Suppressor macrophage (primary cell): Measurements from ENCODE around the gene EFHC1.

Experiments used
- DNase-seq, 4 experiments: peaks; one replicate each; pipeline ENCODE4 v3.0.0-alpha.2; 2020 to 2022

EFHC1 gene

DNA sequence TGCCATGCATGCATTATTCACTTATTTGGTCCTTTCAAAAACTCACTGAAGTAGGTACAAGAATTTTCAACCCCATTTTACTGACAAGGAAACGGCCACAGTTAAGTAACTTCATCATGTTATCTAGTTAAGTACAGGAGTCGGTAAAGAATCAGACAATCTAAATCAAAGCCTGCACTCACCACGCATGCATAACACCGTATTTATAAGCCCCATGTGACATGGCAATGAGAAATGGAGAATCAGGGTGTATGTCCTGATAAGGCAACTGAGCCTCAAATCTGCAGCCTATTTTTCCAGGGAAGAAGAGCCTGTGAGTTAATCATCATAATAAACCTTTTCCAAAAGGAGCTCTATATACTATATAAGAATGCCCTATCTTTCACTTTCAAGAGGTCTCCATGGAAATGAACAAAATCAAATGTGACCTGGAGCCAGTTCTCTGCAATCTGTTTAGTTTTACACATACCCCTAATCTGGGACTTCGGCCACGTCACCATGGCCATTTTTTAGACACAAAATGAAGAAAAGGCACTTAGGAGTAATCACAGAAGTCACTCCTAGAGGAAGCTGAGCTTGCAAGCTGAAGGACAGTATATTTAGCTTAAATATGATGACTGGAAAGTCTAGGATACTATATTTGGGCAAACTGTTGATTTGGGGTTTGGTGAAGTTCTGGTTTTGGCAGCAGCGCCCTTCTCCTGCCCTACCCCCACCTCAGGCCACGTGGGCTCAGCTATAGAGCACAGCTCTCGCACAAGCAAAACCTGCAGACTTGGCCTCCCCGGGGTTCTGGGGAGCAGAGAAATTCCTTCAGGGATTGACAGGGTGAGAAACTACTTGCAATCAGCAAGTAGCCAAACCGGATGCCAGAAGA lies 137.5 kb downstream of the EFHC1 start:
- DNase-seq = peak in 2 of 4 experiments; percentile 13 to 16

GRCh38 chr6:52558266-52559000 lies 138.3 kb downstream of the EFHC1 start:
- no peak for DNase-seq

- no peak for DNase-seq
Measured at GRCh38 chr6:52560462-52560861, 140.3 kb downstream of the EFHC1 start.

- no peak for DNase-seq
Measured at GRCh38 chr6:52562911-52563310, 142.8 kb downstream of the EFHC1 start.

DNA sequence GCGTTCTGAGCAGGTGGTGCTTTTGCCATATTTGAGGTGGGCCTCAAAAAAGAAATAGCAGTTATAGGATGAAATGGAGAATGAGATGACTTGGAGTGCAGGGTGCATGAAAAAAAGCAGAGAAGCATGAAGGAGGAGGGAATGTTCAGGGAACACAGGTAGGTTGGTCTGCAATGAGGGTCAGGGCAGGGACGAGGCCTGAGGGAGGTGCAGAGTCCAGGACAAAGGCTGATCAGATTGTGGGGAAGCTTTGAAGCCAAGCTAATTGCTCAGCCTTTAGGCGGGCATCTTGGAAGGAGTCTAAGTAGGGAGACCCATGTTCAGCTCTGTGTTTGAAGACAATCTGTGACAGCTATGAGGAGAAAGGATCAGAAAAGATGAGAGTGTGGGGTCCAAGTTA lies 144.7 kb downstream of the EFHC1 start:
- DNase-seq = no peak

DNA sequence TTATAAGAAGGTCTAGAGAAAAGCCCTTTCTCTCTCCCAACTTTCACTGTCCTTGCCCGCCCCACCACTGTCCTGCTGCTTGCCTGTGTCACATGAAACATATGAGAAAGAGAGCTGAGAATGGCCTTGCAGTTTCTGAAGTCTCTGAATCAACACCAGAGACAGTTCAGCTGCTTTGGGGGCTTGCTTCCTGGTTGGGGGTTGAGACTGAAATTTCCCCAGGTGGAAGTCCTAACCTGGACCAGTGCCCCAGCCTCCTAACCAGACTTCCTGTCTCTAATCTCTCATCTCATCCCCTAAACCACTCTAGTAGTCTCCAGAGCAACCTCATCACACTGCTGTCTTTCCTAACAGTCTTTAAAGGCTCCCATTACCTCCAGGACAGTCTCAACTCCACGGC lies 146.1 kb downstream of the EFHC1 start:
- DNase-seq = no peak

GRCh38 chr6:52566853-52567279 lies 146.7 kb downstream of the EFHC1 start:
- DNase-seq = no peak

GRCh38 chr6:52568320-52568719 lies 148.2 kb downstream of the EFHC1 start:
- DNase-seq = no peak

- no peak for DNase-seq
Measured at GRCh38 chr6:52570291-52570700, 150.2 kb downstream of the EFHC1 start.

GRCh38 chr6:52571099-52571755 lies 151.1 kb downstream of the EFHC1 start:
- DNase-seq = no peak

DNA sequence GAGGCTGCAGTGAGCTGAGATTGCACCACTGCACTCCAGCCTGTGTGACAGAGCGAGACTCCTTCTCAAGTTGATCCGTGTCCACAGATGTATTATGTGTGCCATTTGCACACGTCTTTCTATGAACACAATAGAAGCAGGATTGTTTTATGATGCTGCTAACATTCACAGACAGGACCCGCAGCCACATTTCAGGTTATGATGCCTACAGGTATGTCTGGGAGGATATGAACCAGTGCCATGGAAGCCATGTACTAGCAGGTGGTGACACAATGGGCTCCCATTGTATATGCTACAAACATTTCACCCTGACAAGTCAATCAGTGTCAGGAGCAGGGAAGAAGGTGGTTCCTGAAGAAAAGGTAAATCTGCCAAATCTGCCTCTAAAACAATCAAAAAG lies 152.4 kb downstream of the EFHC1 start:
- DNase-seq = no peak

DNA sequence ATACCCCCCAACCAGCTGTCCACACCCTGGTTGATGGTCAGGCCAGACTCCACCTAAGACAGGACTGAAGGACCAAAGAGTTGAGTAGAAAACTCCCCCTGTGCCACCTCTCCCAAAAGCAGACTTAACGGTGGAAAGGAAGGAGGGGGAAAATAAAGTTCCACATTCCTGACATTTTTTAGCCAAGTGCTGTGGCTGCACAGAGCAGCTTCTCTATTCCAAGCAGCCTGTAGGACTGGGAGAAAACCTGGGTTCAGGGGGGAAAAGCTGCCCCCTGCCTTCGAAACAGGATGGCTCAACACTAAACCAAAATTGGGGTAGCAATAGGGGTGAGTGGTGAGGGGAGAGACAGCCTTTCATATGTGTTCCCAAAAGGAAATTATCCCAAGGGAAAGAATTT lies 153.2 kb downstream of the EFHC1 start:
- no peak for DNase-seq
